HFFc6 (cell line): ENCODE results near the gene SCRN3. TPM values are rescaled to one million over a fixed set of nuclear protein-coding genes. Genes with fewer than 3 reads are reported as not detected.

Source experiments
- DNase-seq: peaks from one replicate; pipeline ENCODE4 v3.0.0-alpha.2; 2018
- H3K27ac Mint-ChIP-seq: 2 replicates; pipeline ENCODE4 v1.8.0; 2020; ENCODE audit warnings: mild to moderate bottlenecking, mixed read lengths
- H3K27me3 Mint-ChIP-seq: 2 replicates; pipeline ENCODE4 v1.8.0; 2021; ENCODE audit warnings: mild to moderate bottlenecking, moderate library complexity, mixed read lengths; ENCODE audit not compliant: insufficient read depth
- H3K36me3 Mint-ChIP-seq: 2 replicates; pipeline ENCODE4 v1.8.0; 2021; ENCODE audit warnings: low read depth, mixed read lengths
- H3K4me1 Mint-ChIP-seq: 2 replicates; pipeline ENCODE4 v1.8.0; 2020; ENCODE audit warnings: low read depth, mixed read lengths
- H3K4me3 Mint-ChIP-seq: 2 replicates; pipeline ENCODE4 v1.8.0; 2020; ENCODE audit warnings: mild to moderate bottlenecking, moderate library complexity, mixed read lengths
- H3K9me3 Mint-ChIP-seq: 2 replicates; pipeline ENCODE4 v1.8.0; 2020; ENCODE audit warnings: mild to moderate bottlenecking, mixed read lengths
- CTCF ChIP-seq: fragments of 200-600 bp; sonication (generic); IDR thresholded peaks from 2 replicates; pipeline ENCODE4 v1.5.0; 2021; ENCODE audit warnings: antibody characterized with exemption, mild to moderate bottlenecking
- total RNA-seq, 6 experiments: library from RNA; stranded (reverse); fragmentation: NEBNext Ultra II Directional; extraction: Animal tissue kit (Norgen Biotek cat#: 25700); gene quantifications; 2 replicates in 1 of 6; 3 replicates in 5 of 6; pipeline ENCODE4 v1.2.3, GENCODE V29; 2021

The SCRN3 gene
- total RNA-seq, 6 experiments from 2014 or later = 23.8 to 30.6 (median 27.1) TPM

- no peak for DNase-seq
- no peak overlapping the region for H3K27ac Mint-ChIP-seq
- no peak overlapping the region for H3K4me3 Mint-ChIP-seq
- no peak for TF ChIP-seq CTCF
- no peaks in the 10 kb centered on the region for H3K27me3 Mint-ChIP-seq
- no peaks in the 10 kb centered on the region for H3K36me3 Mint-ChIP-seq
- no peaks in the 10 kb centered on the region for H3K9me3 Mint-ChIP-seq
- H3K4me1 Mint-ChIP-seq = peaks cover 24% of the 10 kb centered on the region
Observed at GRCh38 chr2:174438146-174438886, 42.8 kb downstream of the SCRN3 start.

GRCh38 chr2:174439323-174439722, 43.8 kb downstream of the SCRN3 start:
- Mint-ChIP-seq H3K4me3 (no peak overlapping the region), H3K4me1 (peaks cover 25% of the 10 kb centered on the region), H3K36me3 (no peaks in the 10 kb centered on the region), H3K27me3 (no peaks in the 10 kb centered on the region), H3K27ac (no peak overlapping the region), H3K9me3 (no peaks in the 10 kb centered on the region)
- no peak for DNase-seq
- TF ChIP-seq CTCF = no peak

- no peak overlapping the region for H3K27ac Mint-ChIP-seq
- no peaks in the 10 kb centered on the region for H3K27me3 Mint-ChIP-seq
Observed at GRCh38 chr2:174439950-174440349, 44.4 kb downstream of the SCRN3 start.

GRCh38 chr2:174442546-174443510, 47.3 kb downstream of the SCRN3 start:
- peak; percentile 70 for DNase-seq
- H3K36me3 Mint-ChIP-seq = peaks cover 6% of the 10 kb centered on the region
- no peaks in the 10 kb centered on the region for H3K9me3 Mint-ChIP-seq
- H3K27ac Mint-ChIP-seq = peak overlapping the region; percentile 19
- no peak for TF ChIP-seq CTCF
- peak overlapping the region; percentile 3; the same call in 1 of the 2 replicates for H3K4me3 Mint-ChIP-seq
- peaks cover 31% of the 10 kb centered on the region for H3K4me1 Mint-ChIP-seq
- no peaks in the 10 kb centered on the region for H3K27me3 Mint-ChIP-seq

More at GRCh38 chr2:174439950-174440349, 44.4 kb downstream of the SCRN3 start:
- TF ChIP-seq CTCF = no peak
- peaks cover 28% of the 10 kb centered on the region for H3K4me1 Mint-ChIP-seq
- no peak overlapping the region for H3K4me3 Mint-ChIP-seq
- DNase-seq = no peak
- H3K9me3 Mint-ChIP-seq = no peaks in the 10 kb centered on the region
- peaks cover 3% of the 10 kb centered on the region for H3K36me3 Mint-ChIP-seq

GRCh38 chr2:174444761-174445160, 49.2 kb downstream of the SCRN3 start:
- Mint-ChIP-seq H3K4me3 (no peak overlapping the region), H3K27ac (no peak overlapping the region; the same call in 1 of the 2 replicates), H3K9me3 (no peaks in the 10 kb centered on the region), H3K27me3 (no peaks in the 10 kb centered on the region; the same call in 1 of the 2 replicates), H3K4me1 (peaks cover 31% of the 10 kb centered on the region), H3K36me3 (peaks cover 12% of the 10 kb centered on the region)
- no peak for DNase-seq
- TF ChIP-seq CTCF = no peak
